GM19193 (cell line): ENCODE data around the gene HMBS.

Experiments used
- POLR2A ChIP-seq: IDR thresholded peaks from 4 replicates; pipeline ENCODE4 v1.6.1; 2011; ENCODE audit not compliant: insufficient read depth, insufficient read length; ENCODE audit errors: extremely low read depth

The HMBS gene

DNA sequence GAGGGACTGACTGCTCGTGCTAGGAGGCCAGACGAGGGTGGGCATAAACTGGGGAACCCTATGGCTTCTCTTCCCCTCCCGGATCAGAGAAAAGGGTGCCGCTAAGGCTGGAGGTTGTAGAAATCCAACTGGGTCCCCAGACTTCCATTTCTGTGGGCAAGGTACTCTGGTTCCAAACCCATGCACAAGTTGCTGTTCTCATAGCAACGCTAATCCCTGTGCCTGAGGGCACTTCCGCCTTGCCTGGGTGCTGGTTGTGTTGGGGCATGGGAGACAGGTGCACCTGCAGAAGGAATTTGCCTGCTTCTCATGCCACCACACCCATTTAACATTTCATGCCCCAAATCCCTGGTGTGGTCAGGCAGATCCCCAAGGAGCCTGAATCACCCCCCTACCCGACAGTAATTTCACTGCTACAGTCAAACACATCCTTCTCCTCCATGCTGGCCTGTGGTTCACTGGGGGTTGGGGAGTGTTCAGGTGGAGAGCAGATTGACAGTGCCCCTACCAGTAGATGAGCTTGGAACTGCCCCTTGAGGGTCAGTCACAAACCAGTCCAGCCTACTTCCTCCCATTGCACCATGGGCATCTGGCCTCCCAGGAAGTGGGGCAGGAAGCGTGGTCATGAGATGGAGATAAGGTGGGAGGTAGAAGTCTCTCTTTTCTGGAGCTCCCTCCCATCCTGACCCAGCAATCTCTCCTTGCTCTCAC is 23.6 kb downstream of the HMBS start:
- TF ChIP-seq POLR2A, result no peak

- TF ChIP-seq POLR2A, result no peak
Observed at GRCh38 chr11:119108857-119109221, 24.2 kb downstream of the HMBS start.

DNA sequence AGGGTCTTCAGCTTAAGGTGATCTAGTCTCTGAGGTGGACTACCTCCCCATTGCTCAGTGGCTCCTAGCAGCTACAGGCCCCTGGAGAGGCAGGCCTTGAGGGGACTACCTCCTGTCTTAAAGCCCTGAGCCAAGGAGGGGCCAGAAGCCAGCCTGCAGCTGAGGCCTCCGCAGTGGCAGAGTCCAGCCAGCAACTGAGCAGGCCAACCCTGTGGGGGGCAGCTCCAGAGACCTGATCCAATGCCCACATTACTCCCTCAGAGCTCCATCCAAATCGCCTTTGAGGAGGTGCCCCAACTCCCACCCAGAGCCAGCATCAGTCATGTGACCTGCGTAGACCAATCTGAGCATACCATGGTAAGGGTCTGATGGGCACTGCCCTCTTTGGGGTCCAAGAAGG is 25.2 kb downstream of the HMBS start:
- TF ChIP-seq POLR2A, result no peak

GRCh38 chr11:119110439-119110838 is 25.8 kb downstream of the HMBS start:
- TF ChIP-seq POLR2A, result no peak

DNA sequence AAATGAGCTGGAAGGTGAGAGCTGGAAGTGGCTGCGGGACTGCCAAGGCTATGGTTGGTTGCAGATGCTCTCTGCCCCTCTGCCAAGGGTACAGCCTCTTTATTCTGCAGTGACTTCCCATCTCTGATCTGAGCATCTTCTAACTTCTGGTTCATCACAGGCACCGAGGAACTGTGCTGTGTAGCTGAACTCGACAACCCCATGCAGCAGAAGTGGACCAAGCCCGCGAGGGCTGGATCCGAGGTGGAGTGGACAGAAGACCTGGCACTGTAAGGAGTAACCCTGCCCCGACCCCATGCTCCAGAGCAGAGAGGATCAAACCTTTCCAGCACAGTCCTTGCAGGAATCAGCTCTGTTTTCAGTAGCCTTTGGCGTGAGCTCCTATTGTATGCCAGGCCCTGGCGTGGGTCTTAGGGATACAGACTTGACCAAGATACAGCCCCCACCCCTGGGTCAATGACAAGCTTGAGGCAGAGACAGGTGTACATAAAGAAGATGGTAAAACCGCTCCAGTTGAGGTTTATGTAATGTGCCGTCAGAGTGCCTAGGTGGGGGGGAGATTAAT is 26.8 kb downstream of the HMBS start:
- no peak for TF ChIP-seq POLR2A

GRCh38 chr11:119112314-119113020 is 27.8 kb downstream of the HMBS start:
- TF ChIP-seq POLR2A, result no peak

GRCh38 chr11:119113716-119114115 is 29.0 kb downstream of the HMBS start:
- TF ChIP-seq POLR2A, result no peak

GRCh38 chr11:119114351-119114750 is 29.7 kb downstream of the HMBS start:
- no peak for TF ChIP-seq POLR2A

GRCh38 chr11:119115484-119116234 is 31.0 kb downstream of the HMBS start:
- TF ChIP-seq POLR2A, result no peak

GRCh38 chr11:119116235-119116594 is 31.5 kb downstream of the HMBS start:
- no peak for TF ChIP-seq POLR2A

DNA sequence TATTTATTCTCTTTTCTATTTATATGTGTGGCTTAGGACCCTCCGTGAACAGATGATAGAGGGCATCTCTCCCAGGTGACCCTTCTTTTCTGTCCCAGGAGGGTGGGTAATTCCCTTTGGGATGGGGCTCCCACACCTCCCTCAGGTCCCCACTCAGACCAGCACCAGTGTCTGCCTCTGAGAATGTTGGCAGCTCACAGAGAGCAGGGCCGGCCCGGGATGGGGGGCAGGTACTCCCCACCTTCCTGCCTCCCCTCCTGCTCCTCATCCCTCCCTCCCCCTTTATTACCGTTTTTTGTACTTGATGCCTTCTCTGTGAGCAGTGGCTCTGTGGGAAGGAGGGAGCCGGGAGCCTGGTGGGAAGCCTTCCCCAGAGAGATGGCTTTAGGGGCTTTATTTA is 31.9 kb downstream of the HMBS start:
- TF ChIP-seq POLR2A, result no peak

DNA sequence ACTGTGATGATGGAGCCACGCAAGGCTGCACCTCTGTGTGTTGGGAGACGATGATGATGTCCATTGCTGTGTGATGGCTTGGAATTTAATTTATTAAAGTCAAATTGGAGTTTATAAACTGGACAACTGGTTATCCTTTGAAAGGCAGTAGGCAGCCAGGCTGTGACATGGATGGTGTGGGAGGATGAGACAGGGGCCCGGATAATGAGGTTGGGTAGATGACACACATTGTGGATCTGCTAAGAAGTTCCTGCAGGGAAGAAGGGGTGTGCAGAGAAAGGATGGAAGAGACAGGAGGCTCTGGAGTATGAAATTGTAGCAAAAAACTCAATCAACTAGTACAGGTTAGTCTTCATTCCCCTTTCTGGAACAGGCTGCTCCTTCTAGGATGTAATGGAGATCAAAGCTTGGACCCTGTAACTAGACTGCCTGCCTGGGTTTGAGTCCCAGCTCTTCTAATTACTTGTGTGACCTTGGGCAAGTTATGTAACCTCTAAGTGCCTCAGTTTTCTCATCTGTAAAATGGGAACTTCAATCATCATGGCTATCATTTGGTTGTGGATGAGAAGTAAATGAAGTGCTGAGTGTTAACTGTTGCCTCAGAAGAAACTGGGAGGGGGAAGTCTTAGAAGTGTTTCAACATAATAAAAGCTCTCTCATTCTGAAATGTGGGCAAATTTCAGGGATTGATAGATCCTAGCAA is 32.5 kb downstream of the HMBS start:
- no peak for TF ChIP-seq POLR2A

GRCh38 chr11:119118227-119118626 is 33.5 kb downstream of the HMBS start:
- TF ChIP-seq POLR2A, result no peak

GRCh38 chr11:119118946-119119345 is 34.3 kb downstream of the HMBS start:
- TF ChIP-seq POLR2A, result no peak

DNA sequence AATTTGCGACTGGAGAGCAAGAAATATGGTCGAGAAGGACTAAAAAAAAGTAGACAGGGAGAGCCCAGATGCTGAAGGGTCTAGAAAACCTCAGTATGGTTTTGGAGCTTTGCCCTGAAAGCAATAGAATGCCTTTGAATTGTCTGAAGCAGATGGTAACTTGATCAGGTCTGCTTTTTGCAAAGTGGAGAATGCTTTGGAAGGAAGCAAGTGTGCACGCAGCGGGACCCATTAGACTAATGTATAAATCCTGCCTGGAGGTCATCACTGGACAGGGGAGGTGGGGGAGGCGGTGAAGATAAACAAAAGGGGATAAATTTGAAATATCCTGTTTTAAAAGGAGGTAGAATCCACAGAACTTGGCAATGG is 35.9 kb downstream of the HMBS start:
- TF ChIP-seq POLR2A, result no peak

- peak; percentile 75 for TF ChIP-seq POLR2A
Observed at GRCh38 chr11:119121008-119121810, 36.5 kb downstream of the HMBS start, which contains the start of gene HINFP. HINFP (plus strand) TSS chr11:119121580; CDS start chr11:119126945, 5,365 bp downstream.
